NCI-H1417 (cell line): ENCODE measurements around the gene WDR41.
"Not testable (repeated sequence)": the region's sequence is repeated elsewhere in the genome, so short reads cannot be mapped to it uniquely, and the experiment has no call there.

ENCODE experiments used
- DNase-seq, 3 experiments: peaks; one replicate each; lab custom pipeline; 2025; lab: John Stamatoyannopoulos, UW

WDR41 gene

GRCh38 chr5:77402796-77403195 is 89.3 kb downstream of the WDR41 start:
- DNase-seq, result no peak

- no peak for DNase-seq
Measured at GRCh38 chr5:77400645-77401044, 91.5 kb downstream of the WDR41 start.

GRCh38 chr5:77398896-77399295 is 93.2 kb downstream of the WDR41 start:
- no peak for DNase-seq

GRCh38 chr5:77398458-77398857 is 93.7 kb downstream of the WDR41 start:
- DNase-seq, result no peak

GRCh38 chr5:77397686-77398292 is 94.3 kb downstream of the WDR41 start:
- no peak for DNase-seq

- no peak for DNase-seq
Measured at GRCh38 chr5:77396017-77396416, 96.1 kb downstream of the WDR41 start.

GRCh38 chr5:77394064-77394715 is 97.9 kb downstream of the WDR41 start:
- DNase-seq, result no peak

- no peak for DNase-seq
Measured at GRCh38 chr5:77391240-77391765, 100.8 kb downstream of the WDR41 start.

- no peak for DNase-seq
Measured at GRCh38 chr5:77390795-77391194, 101.3 kb downstream of the WDR41 start.

DNA sequence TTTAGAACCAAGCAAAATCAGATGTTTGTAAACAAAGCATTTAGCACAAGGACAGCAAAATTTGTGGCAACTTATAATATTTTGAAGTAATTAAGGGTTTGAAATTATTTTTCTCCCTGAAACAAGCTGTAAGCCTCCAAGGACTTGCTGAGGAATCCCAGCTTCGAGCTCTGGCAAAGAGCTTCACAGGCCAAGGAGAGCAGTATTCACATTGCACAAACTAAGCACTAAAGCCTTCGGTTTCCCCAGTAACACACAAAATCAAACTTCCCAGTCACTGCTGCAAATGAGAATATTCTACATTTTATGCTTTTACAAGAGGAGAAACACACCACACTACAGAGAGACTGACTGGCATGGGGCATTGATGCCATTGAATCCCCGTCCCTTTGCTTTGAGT is 101.9 kb downstream of the WDR41 start:
- DNase-seq, result no peak

DNA sequence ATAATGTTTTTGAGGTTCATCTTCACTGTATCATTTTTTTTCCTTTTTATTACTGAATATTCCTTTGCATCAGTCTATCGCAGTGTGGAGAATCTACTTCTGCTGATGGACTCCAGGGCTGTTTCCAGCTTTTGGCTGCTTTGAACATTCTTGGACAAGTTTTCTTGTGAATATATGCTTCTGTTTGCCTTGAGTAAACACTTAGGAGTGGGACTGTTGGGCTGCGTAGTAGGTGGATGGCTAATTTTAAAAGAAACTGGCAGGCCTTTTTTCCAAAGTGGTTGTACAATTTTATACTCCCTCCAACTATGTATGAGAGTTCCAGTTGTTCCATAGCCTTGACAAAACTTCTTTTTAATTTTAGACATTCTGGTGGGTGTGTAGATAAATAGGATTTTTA is 102.4 kb downstream of the WDR41 start:
- no peak for DNase-seq

- not testable (repeated sequence) for DNase-seq
Measured at GRCh38 chr5:77386340-77386739, 105.8 kb downstream of the WDR41 start.

GRCh38 chr5:77383336-77383735 is 108.8 kb downstream of the WDR41 start:
- not testable (repeated sequence) for DNase-seq
